ENCODE results near the gene LCK.

The LCK gene

GRCh38 chr1:32250893-32251716 lies at the start of gene LCK:
Gene LCK, plus strand, starts transcription at chr1:32251265. Its CDS starts 23,065 bp downstream, at chr1:32274330.
- no peak for DNase-seq

GRCh38 chr1:32204943-32205361 lies 46.1 kb upstream of the LCK start:
- no peak for DNase-seq

- peak; percentile 81 for DNase-seq
Observed at GRCh38 chr1:32205401-32206370, 45.4 kb upstream of the LCK start, which contains the start of gene IQCC. Gene IQCC, plus strand, starts transcription at chr1:32205671. Its CDS starts 11 bp downstream, at chr1:32205682.

- no peak for DNase-seq
Observed at GRCh38 chr1:32208469-32208868, 42.6 kb upstream of the LCK start.

- peak; percentile 65 for DNase-seq
Observed at GRCh38 chr1:32208891-32209328, 42.2 kb upstream of the LCK start, which contains the start of gene DCDC2B. Gene DCDC2B, plus strand, starts transcription at chr1:32209089. Its CDS starts 5 bp downstream, at chr1:32209094.

GRCh38 chr1:32215629-32216480 lies 35.2 kb upstream of the LCK start:
- DNase-seq, result peak; percentile 57

GRCh38 chr1:32216566-32216965 lies 34.5 kb upstream of the LCK start:
- no peak for DNase-seq

- no peak for DNase-seq
Observed at GRCh38 chr1:32219022-32219421, 32.0 kb upstream of the LCK start.

GRCh38 chr1:32220746-32221580 lies 30.1 kb upstream of the LCK start:
- DNase-seq, result no peak

GRCh38 chr1:32221581-32221979 lies 29.5 kb upstream of the LCK start:
- DNase-seq, result no peak

- DNase-seq, result peak; percentile 90
Observed at GRCh38 chr1:32221980-32222755, 28.9 kb upstream of the LCK start, which contains the start of the genes EIF3I and TMEM234. Gene EIF3I, plus strand, starts transcription at chr1:32222407. Its CDS starts 35 bp downstream, at chr1:32222442. Gene TMEM234, minus strand, starts transcription at chr1:32222353. Its CDS starts 31 bp downstream, at chr1:32222322.

GRCh38 chr1:32223683-32224082 lies 27.4 kb upstream of the LCK start:
- DNase-seq, result no peak

- no peak for DNase-seq
Observed at GRCh38 chr1:32224285-32224684, 26.8 kb upstream of the LCK start.

GRCh38 chr1:32228771-32229170 lies 22.3 kb upstream of the LCK start:
- no peak for DNase-seq

GRCh38 chr1:32231843-32232432 lies 19.1 kb upstream of the LCK start:
- no peak for DNase-seq

- DNase-seq, result no peak
Observed at GRCh38 chr1:32232558-32233304, 18.3 kb upstream of the LCK start.

GRCh38 chr1:32234792-32235191 lies 16.3 kb upstream of the LCK start:
- no peak for DNase-seq

GRCh38 chr1:32239337-32239736 lies 11.7 kb upstream of the LCK start:
- no peak for DNase-seq

GRCh38 chr1:32239790-32240139 lies 11.3 kb upstream of the LCK start:
- DNase-seq, result no peak

Measured in NCI-H226 (cell line).